ENCODE measurements around the gene PNMA6F.

DNA sequence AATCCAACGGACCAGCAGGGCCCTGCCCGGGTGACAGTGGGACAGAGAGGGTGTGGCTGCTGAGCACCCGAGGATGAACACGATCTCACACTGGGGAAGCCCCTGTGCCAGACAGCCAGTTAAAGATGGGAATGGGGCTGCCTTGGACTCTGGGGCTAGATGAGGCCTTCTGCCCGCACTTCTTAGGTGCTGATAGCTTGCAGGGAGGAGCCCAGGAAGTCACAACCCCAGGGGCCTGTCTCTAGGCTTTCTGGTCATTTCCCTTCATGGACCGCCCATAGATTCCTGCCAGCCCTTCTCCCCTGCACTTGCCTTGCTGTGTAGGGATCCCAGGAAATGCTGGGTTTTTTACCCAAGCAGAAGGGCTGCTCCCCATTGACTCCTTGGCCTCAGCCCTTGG lies 18.5 kb upstream of the PNMA6F start:
- TF ChIP-seq EZH2 (IDR thresholded peaks at IDR 0.05; ENCODE audit: low read depth, unreplicated experiment) (no peak), ZNF114 (CRISPR knock-in tag; IDR thresholded peaks at IDR 0.05) (no peak), POLR2AphosphoS5 (IDR thresholded peaks at IDR 0.05; ENCODE audit: low read depth) (no peak), EZH2phosphoT487 (IDR thresholded peaks at IDR 0.05; ENCODE audit: unreplicated experiment) (no peak), STAT1 (IDR thresholded peaks at IDR 0.05; ENCODE audit: unreplicated experiment) (no peak)
- TF ChIP-seq, protein P1, sequence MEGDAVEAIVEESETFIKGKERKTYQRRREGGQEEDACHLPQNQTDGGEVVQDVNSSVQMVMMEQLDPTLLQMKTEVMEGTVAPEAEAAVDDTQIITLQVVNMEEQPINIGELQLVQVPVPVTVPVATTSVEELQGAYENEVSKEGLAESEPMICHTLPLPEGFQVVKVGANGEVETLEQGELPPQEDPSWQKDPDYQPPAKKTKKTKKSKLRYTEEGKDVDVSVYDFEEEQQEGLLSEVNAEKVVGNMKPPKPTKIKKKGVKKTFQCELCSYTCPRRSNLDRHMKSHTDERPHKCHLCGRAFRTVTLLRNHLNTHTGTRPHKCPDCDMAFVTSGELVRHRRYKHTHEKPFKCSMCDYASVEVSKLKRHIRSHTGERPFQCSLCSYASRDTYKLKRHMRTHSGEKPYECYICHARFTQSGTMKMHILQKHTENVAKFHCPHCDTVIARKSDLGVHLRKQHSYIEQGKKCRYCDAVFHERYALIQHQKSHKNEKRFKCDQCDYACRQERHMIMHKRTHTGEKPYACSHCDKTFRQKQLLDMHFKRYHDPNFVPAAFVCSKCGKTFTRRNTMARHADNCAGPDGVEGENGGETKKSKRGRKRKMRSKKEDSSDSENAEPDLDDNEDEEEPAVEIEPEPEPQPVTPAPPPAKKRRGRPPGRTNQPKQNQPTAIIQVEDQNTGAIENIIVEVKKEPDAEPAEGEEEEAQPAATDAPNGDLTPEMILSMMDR (conservative IDR thresholded peaks at IDR 0.05; ENCODE audit: low read depth in 2 of 2) = no peak
- TF ChIP-seq, protein P2, sequence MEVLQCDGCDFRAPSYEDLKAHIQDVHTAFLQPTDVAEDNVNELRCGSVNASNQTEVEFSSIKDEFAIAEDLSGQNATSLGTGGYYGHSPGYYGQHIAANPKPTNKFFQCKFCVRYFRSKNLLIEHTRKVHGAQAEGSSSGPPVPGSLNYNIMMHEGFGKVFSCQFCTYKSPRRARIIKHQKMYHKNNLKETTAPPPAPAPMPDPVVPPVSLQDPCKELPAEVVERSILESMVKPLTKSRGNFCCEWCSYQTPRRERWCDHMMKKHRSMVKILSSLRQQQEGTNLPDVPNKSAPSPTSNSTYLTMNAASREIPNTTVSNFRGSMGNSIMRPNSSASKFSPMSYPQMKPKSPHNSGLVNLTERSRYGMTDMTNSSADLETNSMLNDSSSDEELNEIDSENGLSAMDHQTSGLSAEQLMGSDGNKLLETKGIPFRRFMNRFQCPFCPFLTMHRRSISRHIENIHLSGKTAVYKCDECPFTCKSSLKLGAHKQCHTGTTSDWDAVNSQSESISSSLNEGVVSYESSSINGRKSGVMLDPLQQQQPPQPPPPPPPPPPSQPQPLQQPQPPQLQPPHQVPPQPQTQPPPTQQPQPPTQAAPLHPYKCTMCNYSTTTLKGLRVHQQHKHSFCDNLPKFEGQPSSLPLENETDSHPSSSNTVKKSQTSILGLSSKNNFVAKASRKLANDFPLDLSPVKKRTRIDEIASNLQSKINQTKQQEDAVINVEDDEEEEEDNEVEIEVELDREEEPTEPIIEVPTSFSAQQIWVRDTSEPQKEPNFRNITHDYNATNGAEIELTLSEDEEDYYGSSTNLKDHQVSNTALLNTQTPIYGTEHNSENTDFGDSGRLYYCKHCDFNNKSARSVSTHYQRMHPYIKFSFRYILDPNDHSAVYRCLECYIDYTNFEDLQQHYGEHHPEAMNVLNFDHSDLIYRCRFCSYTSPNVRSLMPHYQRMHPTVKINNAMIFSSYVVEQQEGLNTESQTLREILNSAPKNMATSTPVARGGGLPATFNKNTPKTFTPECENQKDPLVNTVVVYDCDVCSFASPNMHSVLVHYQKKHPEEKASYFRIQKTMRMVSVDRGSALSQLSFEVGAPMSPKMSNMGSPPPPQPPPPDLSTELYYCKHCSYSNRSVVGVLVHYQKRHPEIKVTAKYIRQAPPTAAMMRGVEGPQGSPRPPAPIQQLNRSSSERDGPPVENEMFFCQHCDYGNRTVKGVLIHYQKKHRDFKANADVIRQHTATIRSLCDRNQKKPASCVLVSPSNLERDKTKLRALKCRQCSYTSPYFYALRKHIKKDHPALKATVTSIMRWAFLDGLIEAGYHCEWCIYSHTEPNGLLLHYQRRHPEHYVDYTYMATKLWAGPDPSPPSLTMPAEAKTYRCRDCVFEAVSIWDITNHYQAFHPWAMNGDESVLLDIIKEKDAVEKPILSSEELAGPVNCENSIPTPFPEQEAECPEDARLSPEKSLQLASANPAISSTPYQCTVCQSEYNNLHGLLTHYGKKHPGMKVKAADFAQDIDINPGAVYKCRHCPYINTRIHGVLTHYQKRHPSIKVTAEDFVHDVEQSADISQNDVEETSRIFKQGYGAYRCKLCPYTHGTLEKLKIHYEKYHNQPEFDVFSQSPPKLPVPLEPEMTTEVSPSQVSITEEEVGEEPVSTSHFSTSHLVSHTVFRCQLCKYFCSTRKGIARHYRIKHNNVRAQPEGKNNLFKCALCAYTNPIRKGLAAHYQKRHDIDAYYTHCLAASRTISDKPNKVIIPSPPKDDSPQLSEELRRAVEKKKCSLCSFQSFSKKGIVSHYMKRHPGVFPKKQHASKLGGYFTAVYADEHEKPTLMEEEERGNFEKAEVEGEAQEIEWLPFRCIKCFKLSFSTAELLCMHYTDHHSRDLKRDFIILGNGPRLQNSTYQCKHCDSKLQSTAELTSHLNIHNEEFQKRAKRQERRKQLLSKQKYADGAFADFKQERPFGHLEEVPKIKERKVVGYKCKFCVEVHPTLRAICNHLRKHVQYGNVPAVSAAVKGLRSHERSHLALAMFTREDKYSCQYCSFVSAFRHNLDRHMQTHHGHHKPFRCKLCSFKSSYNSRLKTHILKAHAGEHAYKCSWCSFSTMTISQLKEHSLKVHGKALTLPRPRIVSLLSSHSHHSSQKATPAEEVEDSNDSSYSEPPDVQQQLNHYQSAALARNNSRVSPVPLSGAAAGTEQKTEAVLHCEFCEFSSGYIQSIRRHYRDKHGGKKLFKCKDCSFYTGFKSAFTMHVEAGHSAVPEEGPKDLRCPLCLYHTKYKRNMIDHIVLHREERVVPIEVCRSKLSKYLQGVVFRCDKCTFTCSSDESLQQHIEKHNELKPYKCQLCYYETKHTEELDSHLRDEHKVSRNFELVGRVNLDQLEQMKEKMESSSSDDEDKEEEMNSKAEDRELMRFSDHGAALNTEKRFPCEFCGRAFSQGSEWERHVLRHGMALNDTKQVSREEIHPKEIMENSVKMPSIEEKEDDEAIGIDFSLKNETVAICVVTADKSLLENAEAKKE (CRISPR knock-in tag; IDR thresholded peaks at IDR 0.05) = no peak
- TF ChIP-seq, protein P3, sequence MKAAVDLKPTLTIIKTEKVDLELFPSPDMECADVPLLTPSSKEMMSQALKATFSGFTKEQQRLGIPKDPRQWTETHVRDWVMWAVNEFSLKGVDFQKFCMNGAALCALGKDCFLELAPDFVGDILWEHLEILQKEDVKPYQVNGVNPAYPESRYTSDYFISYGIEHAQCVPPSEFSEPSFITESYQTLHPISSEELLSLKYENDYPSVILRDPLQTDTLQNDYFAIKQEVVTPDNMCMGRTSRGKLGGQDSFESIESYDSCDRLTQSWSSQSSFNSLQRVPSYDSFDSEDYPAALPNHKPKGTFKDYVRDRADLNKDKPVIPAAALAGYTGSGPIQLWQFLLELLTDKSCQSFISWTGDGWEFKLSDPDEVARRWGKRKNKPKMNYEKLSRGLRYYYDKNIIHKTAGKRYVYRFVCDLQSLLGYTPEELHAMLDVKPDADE (IDR thresholded peaks at IDR 0.05) = no peak

Data from GM23338 (cell line).